Activated naive CD8-positive, alpha-beta T cell treated with anti-CD3 and anti-CD28 coated beads for 36 hours (primary cell): Measurements from ENCODE around the gene APCDD1. TPM values are rescaled to one million over a fixed set of nuclear protein-coding genes. Genes with fewer than 3 reads are reported as not detected.

Source experiments
- DNase-seq: peaks from one replicate; pipeline ENCODE4 v3.0.0; 2021
- H3K27ac Mint-ChIP-seq: one replicate; pipeline ENCODE4 v1.8.0; 2022; ENCODE audit warnings: mild to moderate bottlenecking, moderate library complexity, mixed read lengths
- H3K27me3 Mint-ChIP-seq: one replicate; pipeline ENCODE4 v1.8.0; 2022; ENCODE audit warnings: mild to moderate bottlenecking, mixed read lengths
- H3K36me3 Mint-ChIP-seq: one replicate; pipeline ENCODE4 v1.8.0; 2021; ENCODE audit warnings: mild to moderate bottlenecking, mixed read lengths
- H3K4me1 Mint-ChIP-seq: one replicate; pipeline ENCODE4 v1.8.0; 2021; ENCODE audit warnings: mixed read lengths
- H3K4me3 Mint-ChIP-seq: one replicate; pipeline ENCODE4 v1.8.0; 2022; ENCODE audit warnings: mild to moderate bottlenecking, moderate library complexity, mixed read lengths
- H3K9me3 Mint-ChIP-seq: one replicate; pipeline ENCODE4 v1.8.0; 2022; ENCODE audit warnings: mixed read lengths
- total RNA-seq, 2 experiments: library from RNA; stranded (reverse); gene quantifications; one replicate each; pipeline ENCODE4 v1.2.3, GENCODE V29; 2021

Gene APCDD1
- total RNA-seq, 2 experiments from 2014 or later, result not detected

DNA sequence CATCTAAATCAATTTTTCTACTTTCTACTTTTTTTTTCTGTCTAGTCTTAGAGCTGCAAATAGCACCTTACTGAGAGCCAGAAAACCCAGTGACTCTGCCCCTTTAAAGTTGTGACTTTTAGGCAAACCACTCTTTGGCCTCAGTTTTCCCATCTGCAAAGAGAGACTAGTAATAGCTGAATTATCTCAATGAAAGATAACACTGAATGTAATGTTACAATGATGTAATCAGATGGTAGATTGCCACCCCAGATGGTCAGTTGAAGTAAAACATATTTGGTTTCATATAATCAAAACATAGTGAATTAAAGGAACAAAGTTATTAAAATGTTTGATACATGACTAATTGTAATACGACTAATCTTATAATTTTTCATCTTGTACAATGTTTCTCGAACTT lies 5.0 kb upstream of the APCDD1 start:
- Mint-ChIP-seq H3K4me1 (no peaks in the 10 kb centered on the region), H3K36me3 (no peaks in the 10 kb centered on the region), H3K27ac (no peak overlapping the region), H3K27me3 (peaks cover 42% of the 10 kb centered on the region), H3K9me3 (no peaks in the 10 kb centered on the region), H3K4me3 (no peak overlapping the region)
- no peak for DNase-seq

DNA sequence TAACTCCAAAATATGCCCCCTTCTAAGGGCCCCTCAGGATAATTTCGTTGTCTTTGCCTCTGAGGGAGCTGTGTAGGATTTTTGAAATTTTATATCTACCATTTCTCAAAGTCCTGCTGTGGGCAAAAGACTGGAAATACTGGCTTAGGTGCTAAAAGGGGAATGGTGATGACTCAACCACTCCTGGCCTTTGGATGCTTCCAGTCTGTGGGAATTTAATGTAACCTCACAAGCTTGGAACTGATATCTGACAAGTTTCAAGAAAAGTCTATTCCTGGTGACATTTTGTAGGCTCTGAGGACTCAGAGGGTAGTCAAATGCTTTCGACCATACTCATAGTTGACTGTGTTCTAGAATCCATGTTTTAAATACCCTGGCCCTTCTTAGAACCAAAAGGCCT lies 3.4 kb upstream of the APCDD1 start:
- Mint-ChIP-seq H3K27me3 (peaks cover 49% of the 10 kb centered on the region), H3K27ac (no peak overlapping the region), H3K4me3 (no peak overlapping the region), H3K9me3 (no peaks in the 10 kb centered on the region), H3K36me3 (no peaks in the 10 kb centered on the region), H3K4me1 (peaks cover 4% of the 10 kb centered on the region)
- DNase-seq, result no peak

DNA sequence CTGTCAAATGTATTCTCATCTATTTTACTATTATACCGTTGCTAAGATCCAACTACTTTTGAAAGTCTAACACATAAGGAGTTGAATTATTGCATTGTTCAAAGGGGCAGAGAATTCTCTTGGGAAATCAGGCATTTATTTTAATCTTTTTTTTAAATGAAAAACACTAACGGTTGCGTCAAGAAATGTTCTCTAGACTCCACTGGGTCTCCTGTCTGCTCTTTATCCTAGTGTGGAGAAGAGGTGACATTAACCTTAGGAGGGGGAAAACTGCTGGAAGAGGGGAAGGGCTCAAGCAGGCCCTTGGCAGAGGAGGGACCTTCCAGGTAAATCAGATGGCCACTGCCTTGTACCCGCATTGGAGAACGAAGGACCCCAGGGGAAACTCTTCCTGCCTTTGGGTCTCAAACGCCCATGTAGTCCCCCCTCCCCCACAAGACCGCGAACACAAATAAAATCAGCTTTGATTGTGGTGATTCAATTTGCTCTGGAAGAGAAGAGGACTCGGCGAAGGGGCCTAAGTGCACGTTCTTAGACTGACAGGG lies 1.1 kb upstream of the APCDD1 start:
- H3K9me3 Mint-ChIP-seq, result no peaks in the 10 kb centered on the region
- peaks cover 69% of the 10 kb centered on the region for H3K27me3 Mint-ChIP-seq
- no peak for DNase-seq
- peaks cover 4% of the 10 kb centered on the region for H3K4me1 Mint-ChIP-seq
- no peaks in the 10 kb centered on the region for H3K36me3 Mint-ChIP-seq
- H3K27ac Mint-ChIP-seq, result no peak overlapping the region
- no peak overlapping the region for H3K4me3 Mint-ChIP-seq

DNA sequence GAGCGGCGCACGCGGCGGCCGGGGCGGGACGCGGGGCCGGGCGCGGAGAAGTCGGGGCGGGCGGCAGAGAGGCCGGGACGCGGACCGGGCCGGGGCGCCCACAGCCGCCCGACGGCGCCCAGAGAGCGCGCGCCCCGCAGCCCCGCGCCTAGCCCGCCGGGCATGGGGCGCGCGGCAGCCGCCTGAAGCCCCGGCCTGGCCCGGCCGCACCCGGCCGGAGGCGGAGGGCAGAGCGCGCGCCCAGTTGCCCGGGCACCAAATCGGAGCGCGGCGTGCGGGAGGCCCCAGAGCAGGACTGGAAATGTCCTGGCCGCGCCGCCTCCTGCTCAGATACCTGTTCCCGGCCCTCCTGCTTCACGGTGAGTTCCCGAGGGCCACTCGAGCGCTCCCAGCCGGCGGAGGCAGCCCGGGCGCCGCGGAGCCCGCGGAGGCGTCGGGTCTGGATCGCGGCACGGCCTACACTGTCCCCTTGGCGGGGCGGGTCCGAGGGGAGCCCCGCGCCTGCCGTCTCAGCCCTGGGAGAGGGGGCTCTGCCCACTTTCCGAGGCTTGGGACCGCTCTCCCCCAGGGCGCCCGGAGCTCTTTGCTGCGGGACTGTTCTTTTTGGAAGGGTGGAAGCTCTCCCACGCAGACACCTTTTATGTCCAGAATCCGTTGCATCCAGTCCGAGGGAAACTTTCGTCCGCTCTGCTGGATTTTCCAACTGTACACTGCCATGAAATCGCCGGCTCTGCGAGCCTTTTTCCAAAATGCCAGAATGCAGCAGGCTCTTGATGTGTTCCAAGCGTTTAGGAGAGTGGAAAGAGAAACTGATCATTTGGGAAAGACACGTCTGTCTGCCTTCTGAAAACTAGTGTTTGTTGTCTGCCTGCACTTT lies 484 bp downstream of the APCDD1 start:
- H3K27me3 Mint-ChIP-seq, result peaks cover 77% of the 10 kb centered on the region
- DNase-seq, result peak; percentile 10
- peaks cover 4% of the 10 kb centered on the region for H3K4me1 Mint-ChIP-seq
- no peak overlapping the region for H3K27ac Mint-ChIP-seq
- no peaks in the 10 kb centered on the region for H3K36me3 Mint-ChIP-seq
- peak overlapping the region; percentile 32 for H3K4me3 Mint-ChIP-seq
- no peaks in the 10 kb centered on the region for H3K9me3 Mint-ChIP-seq

DNA sequence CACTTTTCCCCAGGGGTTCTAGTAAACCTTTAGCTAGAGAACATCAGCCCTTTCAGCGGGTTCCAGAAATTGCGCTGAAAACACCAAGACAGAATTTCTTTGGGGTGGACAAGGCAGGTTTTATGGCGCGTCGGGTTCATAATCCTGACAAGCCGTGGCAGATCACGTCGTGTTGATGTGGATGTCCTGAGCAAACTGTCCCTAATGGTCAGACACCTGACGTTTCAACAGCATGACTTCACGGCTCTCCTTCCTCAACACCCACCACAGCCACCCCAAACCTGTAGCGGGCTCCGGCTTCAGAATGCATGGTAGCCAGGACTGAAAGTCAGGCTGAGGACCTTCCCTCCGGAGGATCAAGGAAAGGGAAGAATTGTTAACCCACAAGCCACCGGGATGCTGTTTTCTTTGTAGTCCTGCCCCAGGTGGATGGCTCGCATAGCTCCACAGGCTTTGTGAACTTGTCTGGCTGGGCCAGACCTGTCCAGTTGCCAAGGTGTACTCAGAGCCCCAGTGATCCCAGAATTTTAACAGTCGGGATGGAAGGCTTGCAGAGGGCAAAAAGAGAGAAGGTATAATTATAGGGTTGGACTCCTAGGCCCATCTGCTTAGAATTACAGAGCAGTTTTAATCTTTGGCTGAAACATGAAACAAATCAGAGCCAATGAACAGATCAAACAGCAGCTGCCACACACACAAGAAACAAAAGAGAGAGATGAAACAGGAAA lies 1.5 kb downstream of the APCDD1 start:
- Mint-ChIP-seq H3K27me3 (peaks cover 73% of the 10 kb centered on the region), H3K4me3 (peak overlapping the region; percentile 32), H3K9me3 (no peaks in the 10 kb centered on the region), H3K36me3 (no peaks in the 10 kb centered on the region), H3K27ac (no peak overlapping the region), H3K4me1 (peaks cover 4% of the 10 kb centered on the region)
- no peak for DNase-seq

DNA sequence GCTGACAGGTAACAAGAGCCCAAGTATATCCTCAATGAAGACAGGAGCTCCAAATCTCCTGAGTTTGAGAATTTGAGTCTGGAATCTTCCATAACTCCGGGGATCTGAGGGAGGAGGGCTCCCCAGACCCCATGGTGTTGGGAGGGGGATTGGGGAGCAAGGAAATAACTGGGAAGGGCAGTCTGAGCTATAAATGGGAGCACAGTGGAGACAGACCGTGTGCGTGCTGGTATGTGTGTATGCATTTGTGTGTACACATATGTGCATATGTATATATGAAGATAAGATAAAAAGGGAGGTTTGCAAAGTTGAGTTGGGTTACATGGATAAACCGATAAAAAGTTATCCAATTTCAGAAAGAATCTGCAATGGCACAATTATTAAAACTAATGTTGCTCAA lies 2.3 kb downstream of the APCDD1 start:
- peaks cover 66% of the 10 kb centered on the region for H3K27me3 Mint-ChIP-seq

DNA sequence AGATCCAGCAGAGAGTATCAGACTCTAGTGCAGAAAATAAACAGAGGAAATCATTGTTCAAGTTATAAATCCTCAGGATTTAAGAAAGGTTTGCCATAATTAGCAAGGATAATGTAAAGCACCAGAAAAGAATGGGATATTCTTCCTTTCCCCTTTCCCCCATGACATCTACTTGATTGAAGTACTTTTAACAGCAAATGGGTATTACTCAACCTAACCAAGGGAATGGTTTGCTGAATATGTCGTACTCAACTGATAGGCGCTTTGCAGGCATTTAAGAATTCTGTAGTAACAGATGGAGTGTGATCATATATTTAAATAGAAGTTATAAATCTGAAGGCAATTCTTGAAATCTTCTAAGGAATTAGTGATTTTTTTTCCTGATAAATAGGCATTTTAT lies 2.7 kb downstream of the APCDD1 start:
- Mint-ChIP-seq H3K27me3 (peaks cover 62% of the 10 kb centered on the region), H3K9me3 (no peaks in the 10 kb centered on the region), H3K36me3 (no peaks in the 10 kb centered on the region), H3K27ac (no peak overlapping the region), H3K4me1 (peaks cover 4% of the 10 kb centered on the region), H3K4me3 (no peak overlapping the region)
- no peak for DNase-seq

More for the DNA sequence above, 2.3 kb downstream of the APCDD1 start:
- H3K36me3 Mint-ChIP-seq, result no peaks in the 10 kb centered on the region
- H3K4me3 Mint-ChIP-seq, result no peak overlapping the region
- no peak for DNase-seq
- no peak overlapping the region for H3K27ac Mint-ChIP-seq
- peaks cover 4% of the 10 kb centered on the region for H3K4me1 Mint-ChIP-seq
- no peaks in the 10 kb centered on the region for H3K9me3 Mint-ChIP-seq

DNA sequence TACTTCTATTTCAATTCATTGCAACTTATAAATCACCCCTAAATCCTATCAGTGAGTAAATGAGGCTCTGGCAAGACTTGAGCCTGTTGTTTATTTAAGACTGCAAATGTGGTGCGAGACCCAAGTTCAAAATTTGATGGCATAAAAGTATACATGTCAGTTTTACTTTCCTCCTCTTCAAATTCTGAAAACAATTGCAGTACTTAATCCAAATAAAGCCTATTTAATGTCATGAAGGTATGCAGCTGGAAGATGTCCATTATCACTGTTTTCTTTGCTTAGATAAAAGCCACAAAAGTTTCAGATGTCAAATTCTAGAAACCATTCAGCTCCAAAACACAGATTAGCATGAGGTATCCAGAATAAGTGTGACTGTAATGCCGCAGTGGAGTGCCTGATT lies 3.3 kb downstream of the APCDD1 start:
- DNase-seq, result no peak
- no peaks in the 10 kb centered on the region for H3K9me3 Mint-ChIP-seq
- no peaks in the 10 kb centered on the region for H3K36me3 Mint-ChIP-seq
- peaks cover 57% of the 10 kb centered on the region for H3K27me3 Mint-ChIP-seq
- H3K4me1 Mint-ChIP-seq, result peaks cover 4% of the 10 kb centered on the region
- H3K27ac Mint-ChIP-seq, result no peak overlapping the region
- H3K4me3 Mint-ChIP-seq, result no peak overlapping the region

DNA sequence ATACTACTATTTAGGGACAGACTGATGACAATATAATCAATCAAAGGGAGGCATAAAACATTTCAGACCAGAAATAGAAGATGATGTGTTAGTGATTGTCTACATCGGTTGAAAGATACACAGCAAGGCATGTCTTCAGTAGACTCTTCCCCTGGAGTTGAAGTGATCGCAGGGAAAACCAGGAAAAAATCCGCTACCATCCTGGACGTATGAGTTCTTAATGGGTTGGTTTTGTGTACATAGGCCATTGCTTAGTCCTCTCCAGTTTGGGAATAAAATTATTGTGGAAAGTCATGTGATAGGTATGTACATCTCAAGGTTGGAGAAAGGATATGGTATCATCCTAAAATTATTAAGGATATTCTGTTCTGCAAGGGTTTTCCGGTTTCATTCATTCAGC lies 4.3 kb downstream of the APCDD1 start:
- Mint-ChIP-seq H3K9me3 (no peaks in the 10 kb centered on the region), H3K27me3 (peaks cover 48% of the 10 kb centered on the region), H3K4me3 (no peak overlapping the region), H3K36me3 (no peaks in the 10 kb centered on the region), H3K4me1 (peaks cover 4% of the 10 kb centered on the region), H3K27ac (no peak overlapping the region)
- DNase-seq, result no peak

DNA sequence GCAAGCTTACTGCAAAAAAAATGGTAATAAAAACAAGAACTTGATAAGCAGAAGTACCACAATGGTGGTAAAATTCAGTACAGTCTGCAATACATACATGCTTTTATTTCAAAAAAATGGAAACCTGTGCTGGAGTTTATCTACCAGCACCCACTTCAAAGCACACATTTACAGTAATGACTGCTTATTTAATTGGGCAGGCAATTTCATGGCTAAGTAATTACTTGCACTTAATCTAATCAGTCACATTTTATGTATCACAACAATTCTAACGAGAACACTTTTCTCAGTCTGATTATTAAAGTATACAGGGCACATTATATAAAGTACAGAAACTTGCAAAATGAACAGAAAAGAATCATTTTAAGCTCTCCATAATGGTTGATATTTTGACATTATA lies 5.2 kb downstream of the APCDD1 start:
- Mint-ChIP-seq H3K36me3 (no peaks in the 10 kb centered on the region), H3K27ac (no peak overlapping the region), H3K4me3 (no peak overlapping the region), H3K4me1 (peaks cover 4% of the 10 kb centered on the region), H3K9me3 (no peaks in the 10 kb centered on the region), H3K27me3 (peaks cover 43% of the 10 kb centered on the region)
- DNase-seq, result no peak

DNA sequence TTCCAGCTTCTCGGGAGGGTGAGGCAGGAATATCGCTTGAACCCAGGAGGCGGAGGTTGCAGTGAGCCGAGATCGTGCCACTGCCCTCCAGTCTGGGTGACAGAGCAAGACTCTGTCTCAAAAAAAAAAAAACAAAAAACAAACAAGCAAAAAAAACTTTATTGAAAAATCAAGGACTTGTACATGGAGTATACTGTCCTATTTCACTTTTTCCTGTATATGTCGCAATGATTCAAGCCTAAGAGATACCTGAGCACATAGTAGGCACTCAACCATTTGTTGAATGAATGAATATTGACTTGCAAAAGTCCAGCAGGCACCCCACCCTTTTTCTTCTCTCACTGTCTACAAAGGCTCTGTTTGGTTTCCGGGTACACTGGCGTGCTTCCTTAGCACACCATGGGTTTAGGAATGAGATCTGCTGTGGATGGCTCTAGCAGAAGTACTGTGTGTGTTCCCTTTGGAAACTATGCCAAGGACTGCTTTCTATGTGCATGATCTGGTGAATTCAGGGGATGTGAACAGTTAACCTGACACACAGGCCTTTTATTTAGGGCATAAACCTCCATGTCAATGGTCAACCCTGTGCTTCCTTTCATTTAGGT lies 6.1 kb downstream of the APCDD1 start:
- no peaks in the 10 kb centered on the region for H3K36me3 Mint-ChIP-seq
- H3K27me3 Mint-ChIP-seq, result peaks cover 38% of the 10 kb centered on the region
- H3K4me1 Mint-ChIP-seq, result no peaks in the 10 kb centered on the region
- H3K4me3 Mint-ChIP-seq, result no peak overlapping the region
- no peak overlapping the region for H3K27ac Mint-ChIP-seq
- no peaks in the 10 kb centered on the region for H3K9me3 Mint-ChIP-seq
- DNase-seq, result no peak

DNA sequence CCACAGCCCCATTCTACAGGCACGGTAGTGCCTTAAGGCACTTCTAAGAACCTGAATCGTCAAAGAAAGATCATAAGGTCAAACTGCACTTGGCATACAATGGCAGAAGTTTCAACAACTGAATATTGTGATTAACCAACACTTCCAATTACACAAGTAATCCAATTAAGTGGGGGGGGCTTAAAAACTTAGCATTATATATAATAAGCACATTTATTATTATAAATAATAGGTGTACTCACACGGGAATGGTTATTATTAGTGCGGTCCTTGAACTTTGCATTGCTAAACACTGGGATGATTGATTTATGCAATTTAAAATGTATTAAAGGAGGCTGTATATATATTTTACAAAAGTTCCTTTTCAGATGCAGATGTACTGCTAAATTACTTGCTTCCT lies 7.6 kb downstream of the APCDD1 start:
- Mint-ChIP-seq H3K4me1 (no peaks in the 10 kb centered on the region), H3K27me3 (peaks cover 23% of the 10 kb centered on the region), H3K9me3 (no peaks in the 10 kb centered on the region), H3K27ac (no peak overlapping the region), H3K4me3 (no peak overlapping the region), H3K36me3 (no peaks in the 10 kb centered on the region)
- no peak for DNase-seq

DNA sequence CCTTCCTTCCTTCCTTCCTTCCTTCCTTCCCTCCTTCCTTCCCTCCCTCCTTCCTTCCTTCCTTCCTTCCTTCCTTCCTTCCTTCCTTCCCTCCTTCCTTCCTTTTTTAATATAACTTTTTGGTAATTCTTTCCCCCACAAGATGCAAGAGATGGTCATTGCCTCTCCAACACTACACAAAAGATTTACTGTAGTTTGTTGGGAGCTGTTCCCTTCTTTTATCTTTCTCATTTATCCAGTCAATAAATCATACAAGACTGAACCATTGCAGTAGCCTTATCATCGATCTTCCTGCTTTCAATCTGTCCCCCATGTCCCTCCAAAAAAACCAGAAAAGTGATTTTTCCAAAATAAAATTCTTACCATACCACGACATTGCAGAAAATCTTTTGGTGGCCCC lies 8.2 kb downstream of the APCDD1 start:
- Mint-ChIP-seq H3K36me3 (no peaks in the 10 kb centered on the region), H3K9me3 (no peaks in the 10 kb centered on the region), H3K4me1 (no peaks in the 10 kb centered on the region), H3K27me3 (peaks cover 18% of the 10 kb centered on the region), H3K27ac (no peak overlapping the region), H3K4me3 (no peak overlapping the region)
- no peak for DNase-seq

DNA sequence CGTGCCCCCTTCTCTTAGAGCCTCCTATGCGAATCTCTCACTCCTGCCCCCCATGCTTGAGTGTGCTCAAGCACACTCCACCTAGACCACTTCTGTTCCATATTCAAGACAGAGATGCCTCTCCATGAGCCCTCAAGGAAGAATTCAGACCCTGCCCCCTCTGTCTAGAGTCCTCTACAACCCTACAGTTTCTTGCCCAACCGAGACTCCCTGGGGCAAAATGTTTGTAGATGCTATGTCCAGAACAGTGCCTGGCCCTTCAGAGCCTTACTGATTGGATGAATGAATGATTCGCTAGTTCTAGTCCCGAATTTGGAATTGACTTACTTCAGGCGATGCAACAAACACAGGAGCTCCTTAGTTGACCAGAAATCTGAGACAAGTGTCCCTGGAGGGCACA lies 8.7 kb downstream of the APCDD1 start:
- peaks cover 13% of the 10 kb centered on the region for H3K27me3 Mint-ChIP-seq
- no peak overlapping the region for H3K4me3 Mint-ChIP-seq
- DNase-seq, result no peak
- H3K4me1 Mint-ChIP-seq, result no peaks in the 10 kb centered on the region
- no peaks in the 10 kb centered on the region for H3K36me3 Mint-ChIP-seq
- H3K27ac Mint-ChIP-seq, result no peak overlapping the region
- no peaks in the 10 kb centered on the region for H3K9me3 Mint-ChIP-seq

DNA sequence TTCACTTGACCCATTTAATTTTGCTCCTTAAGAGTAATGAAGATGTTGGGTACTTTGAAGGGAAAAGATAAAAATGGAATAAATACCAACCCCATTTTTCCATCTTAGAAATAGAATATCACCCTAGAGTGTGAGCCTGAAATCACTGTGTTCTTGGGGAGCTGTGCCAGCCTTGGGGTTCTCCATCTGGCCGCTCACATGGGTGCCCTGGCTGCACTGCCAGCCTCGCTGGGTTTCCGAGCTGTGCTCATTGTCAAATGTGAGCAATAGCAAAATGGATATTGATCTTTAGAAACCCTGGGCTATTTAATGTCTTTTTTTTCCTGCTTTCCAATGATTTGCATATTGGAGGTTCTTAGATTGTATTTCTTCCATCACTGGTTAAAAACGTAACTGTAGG lies 9.3 kb downstream of the APCDD1 start:
- H3K27me3 Mint-ChIP-seq, result peaks cover 9% of the 10 kb centered on the region
- H3K36me3 Mint-ChIP-seq, result no peaks in the 10 kb centered on the region
- no peaks in the 10 kb centered on the region for H3K9me3 Mint-ChIP-seq
- DNase-seq, result no peak
- no peak overlapping the region for H3K27ac Mint-ChIP-seq
- no peak overlapping the region for H3K4me3 Mint-ChIP-seq
- no peaks in the 10 kb centered on the region for H3K4me1 Mint-ChIP-seq
